ENCODE measurements around the gene HDAC1.

DNA sequence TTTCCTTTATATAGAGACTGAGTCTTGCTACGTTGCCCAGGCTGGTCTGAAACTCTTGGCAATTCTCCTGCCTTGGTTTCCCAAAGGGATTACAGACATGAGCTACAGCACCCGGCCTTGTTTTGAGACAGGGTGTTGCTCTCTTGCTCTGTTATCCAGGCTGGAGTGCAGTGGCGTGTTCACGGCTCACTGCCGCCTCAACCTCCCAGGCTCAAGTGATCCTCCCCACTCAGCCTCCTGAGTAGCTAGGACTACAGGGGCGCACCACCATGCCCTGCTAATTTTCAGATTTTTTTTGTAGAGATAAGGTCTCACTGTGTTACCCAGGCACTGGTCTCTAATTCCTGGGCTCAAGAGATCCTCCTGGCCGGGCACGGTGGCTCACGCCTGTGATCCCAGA, 26.0 kb upstream of the HDAC1 start:
- TF ChIP-seq EZH2 (IDR thresholded peaks at IDR 0.05; ENCODE audit: insufficient read depth, poor library complexity, severe bottlenecking) (no peak), EZH2phosphoT487 (IDR thresholded peaks at IDR 0.05; ENCODE audit: insufficient read depth, low read depth) (no peak)

Data from GM23248 (cell line).